K562 (cell line): Measurements from ENCODE around the gene TMEM181. TPM values are rescaled to one million over a fixed set of nuclear protein-coding genes. Genes with fewer than 3 reads are reported as not detected.
A peak's percentile ranks its signal among the peaks of the same experiment; 100 is the strongest.

Experiments
- ATAC-seq: fragments of 200-7000 bp; cut with Tn5 transposase; 3 replicates; pipeline ENCODE4 v1.9.1; 2020; ENCODE audit warnings: moderate library complexity
- BruUV-seq: library from RNA; stranded (reverse); fragments of 400-500 nt; replicated peaks from 2 replicates; lab custom pipeline; 2021; lab: Mats Ljungman, UMichigan
- CTCF ChIA-PET: fragments of 300-600 bp; formaldehyde crosslinking; extraction: SDS; loops from one replicate; lab custom pipeline; 2021; ENCODE audit warnings: low intra/inter-chr PET ratio; lab: Yijun Ruan, JAX
- POLR2A ChIA-PET: fragments of 300-600, 350-650 bp; sonication (Branson Sonifier 250); formaldehyde crosslinking; extraction: SDS; loops from one replicate; lab custom pipeline; 2021; ENCODE audit warnings: antibody characterized with exemption, inconsistent platforms; lab: Yijun Ruan, JAX
- DNase-seq, 4 experiments: peaks; one replicate each; pipeline versions ENCODE4 v3.0.0 to v3.0.0-alpha.2; 2011 to 2018; ENCODE audit warnings: low spot score in 3 of 4, mixed read lengths in 3 of 4; ENCODE audit errors: extremely low read depth in 1 of 4
- FAIRE-seq: peaks from 2 replicates; lab custom pipeline; 2011; peaks lifted over from hg19 to GRCh38; lab: Jason Lieb, UNC
- H2AFZ ChIP-seq: 2 replicates; pipeline ENCODE4 v1.6.0; 2011; ENCODE audit warnings: low read depth, low read length, control low read depth, inconsistent platforms
- H3K27ac ChIP-seq: fragments of 200-600 bp; 3 replicates; pipeline ENCODE4 v1.8.0; 2011; ENCODE audit warnings: low read depth, mild to moderate bottlenecking, control low read depth, inconsistent platforms, low read length, moderate library complexity, mixed read lengths; ENCODE audit errors: extremely low read depth
- H3K27me3 ChIP-seq, 2 experiments: fragments of 300-600 bp in 1 of 2; 2 replicates in 1 of 2; 3 replicates in 1 of 2; pipeline versions ENCODE4 v1.6.0 to v1.8.0; 2011; ENCODE audit warnings: inconsistent platforms in 2 of 2, low read length in 2 of 2, mild to moderate bottlenecking in 1 of 2, mixed read lengths in 1 of 2, moderate library complexity in 1 of 2; ENCODE audit not compliant: control insufficient read depth in 2 of 2, insufficient read depth in 2 of 2
- H3K36me3 ChIP-seq: fragments of 300-600 bp; 3 replicates; pipeline ENCODE4 v1.8.0; 2011; ENCODE audit warnings: mild to moderate bottlenecking, low read length, inconsistent platforms; ENCODE audit not compliant: control insufficient read depth, insufficient read depth
- H3K4me1 ChIP-seq, 2 experiments: fragments of 200-600 bp in 1 of 2; replicated peaks in 1 of 2; 2 replicates in 1 of 2; 3 replicates in 1 of 2; pipeline versions ENCODE4 v1.5.1 to v1.8.0; 2011; ENCODE audit warnings: inconsistent platforms in 2 of 2, low read length in 2 of 2, mild to moderate bottlenecking in 1 of 2, mixed read lengths in 1 of 2, moderate library complexity in 1 of 2; ENCODE audit not compliant: control insufficient read depth in 2 of 2, insufficient read depth in 2 of 2
- H3K4me2 ChIP-seq: 2 replicates; pipeline ENCODE4 v1.6.1; 2011; ENCODE audit warnings: low read length, control low read depth, inconsistent platforms, mixed read lengths; ENCODE audit not compliant: insufficient read depth
- H3K4me3 ChIP-seq: fragments of 200-600 bp; sonication (generic), shearing (Covaris generic); 2 replicates; pipeline ENCODE4 v1.5.1; 2016; ENCODE audit warnings: control low read depth, inconsistent platforms
- H3K79me2 ChIP-seq: fragments of 200-600 bp; 3 replicates; pipeline ENCODE4 v1.8.0; 2011; ENCODE audit warnings: low read length, inconsistent platforms; ENCODE audit not compliant: control insufficient read depth, insufficient read depth
- H3K9ac ChIP-seq, 2 experiments: 2 replicates each; pipeline versions ENCODE4 v1.6.0 to v1.6.1; 2011; ENCODE audit warnings: low read depth in 2 of 2, low read length in 2 of 2, control low read depth in 1 of 2, inconsistent platforms in 1 of 2, mild to moderate bottlenecking in 1 of 2, mixed read lengths in 1 of 2; ENCODE audit not compliant: insufficient read depth in 1 of 2
- H3K9me1 ChIP-seq: one replicate; pipeline ENCODE4 v1.6.0; 2011; ENCODE audit warnings: inconsistent platforms, mild to moderate bottlenecking, low read length, moderate library complexity; ENCODE audit not compliant: control insufficient read depth, insufficient read depth
- H3K9me3 ChIP-seq: replicated peaks from 2 replicates; pipeline ENCODE4 v1.5.1; 2011; ENCODE audit warnings: low read depth, low read length, inconsistent platforms; ENCODE audit not compliant: control insufficient read depth, insufficient read depth
- H4K20me1 ChIP-seq: replicated peaks from 2 replicates; pipeline ENCODE4 v1.6.1; 2011; ENCODE audit warnings: low read length, inconsistent platforms, mixed read lengths; ENCODE audit not compliant: control insufficient read depth, insufficient read depth
- DNMT1 ChIP-seq: fragments of 450-650 bp; IDR thresholded peaks from 2 replicates; pipeline ENCODE4 v1.6.1; 2016; ENCODE audit warnings: antibody characterized with exemption, mild to moderate bottlenecking
- E2F3 ChIP-seq: fragments of 250-450 bp; sonication (Bioruptor Pico); IDR thresholded peaks from 2 replicates; pipeline ENCODE4 v1.4.0; 2020; ENCODE audit warnings: mild to moderate bottlenecking
- E2F4 ChIP-seq: sonication (generic); formaldehyde crosslinking; IDR thresholded peaks from 2 replicates; pipeline ENCODE4 v1.8.0; 2022; ENCODE audit warnings: mild to moderate bottlenecking, low read depth, missing genetic modification reagents
- HMGXB4 ChIP-seq: sonication (generic); formaldehyde crosslinking; IDR thresholded peaks from 2 replicates; pipeline ENCODE4 v1.8.1; 2023; ENCODE audit warnings: mild to moderate bottlenecking, missing genetic modification reagents
- MAFG ChIP-seq: fragments of 450-650 bp; conservative IDR thresholded peaks from 2 replicates; pipeline ENCODE4 v1.6.1; 2016; ENCODE audit warnings: missing genetic modification characterization, missing compliant biosample characterization
- MCM5 ChIP-seq: fragments of 450-650 bp; IDR thresholded peaks from 2 replicates; pipeline ENCODE4 v1.6.1; 2016; ENCODE audit warnings: low read depth
- MCM7 ChIP-seq, 2 experiments: fragments of 450-650 bp; IDR thresholded peaks; 2 replicates each; pipeline ENCODE4 v1.6.1; 2016 to 2018
- MLX ChIP-seq, 2 experiments: fragments of 450-650 bp in 1 of 2; sonication (generic) in 1 of 2; formaldehyde crosslinking; conservative IDR thresholded peaks; 2 replicates each; pipeline versions ENCODE4 v1.4.0 to v1.8.1; 2020 to 2022; ENCODE audit warnings: mild to moderate bottlenecking in 1 of 2, missing genetic modification reagents in 1 of 2
- MTA3 ChIP-seq: fragments of 450-650 bp; formaldehyde crosslinking; IDR thresholded peaks from 2 replicates; pipeline ENCODE4 v1.6.1; 2017; ENCODE audit warnings: mild to moderate bottlenecking, borderline replicate concordance
- NCOA6 ChIP-seq: fragments of 450-650 bp; IDR thresholded peaks from 2 replicates; pipeline ENCODE4 v1.6.1; 2017; ENCODE audit warnings: mild to moderate bottlenecking
- TAF7 ChIP-seq: fragments of 450-650 bp; IDR thresholded peaks from 2 replicates; pipeline ENCODE4 v1.6.1; 2016; ENCODE audit warnings: missing genetic modification characterization, missing compliant biosample characterization
- TRIM28 ChIP-seq: fragments of 450-650 bp; IDR thresholded peaks from 2 replicates; pipeline ENCODE4 v1.6.1; 2017
- ZNF24 ChIP-seq: fragments of 450-650 bp; IDR thresholded peaks from 2 replicates; pipeline ENCODE4 v1.6.1; 2016
- ZNF324 ChIP-seq: fragments of 250-450 bp; sonication (Bioruptor Pico); IDR thresholded peaks from 2 replicates; pipeline ENCODE4 v1.4.0; 2020; ENCODE audit warnings: mild to moderate bottlenecking
- ZNF707 ChIP-seq: fragments of 250-450 bp; sonication (Bioruptor Pico); conservative IDR thresholded peaks from 2 replicates; pipeline ENCODE4 v1.8.0; 2022; ENCODE audit warnings: inconsistent platforms, mild to moderate bottlenecking, moderate library complexity
- WGBS: fragments of 100-300 bp; shearing (Covaris generic); methylation state at CpG from one replicate; pipeline ENCODE4 v1.1.6; 2016; ENCODE audit warnings: low coverage, mixed read lengths; ENCODE audit not compliant: insufficient coverage; ENCODE audit errors: missing lambda C conversion rate; 5-methylcytosine and 5-hydroxymethylcytosine counted together
- in situ Hi-C: fragments of 300-500 bp; cut with MboI; formaldehyde crosslinking; loops from 4 replicates; pipeline ENCODE4 v1.15.0; 2018; ENCODE audit warnings: inconsistent platforms, mixed read lengths
- intact Hi-C: fragments of 100-400 bp; cut with micrococcal nuclease; formaldehyde crosslinking; loops from 2 replicates; pipeline ENCODE4 v1.14.2; 2022
- polyA plus RNA-seq, 8 experiments: library from polyadenylated mRNA; depleted of rRNA in 4 of 8; stranded (reverse) in 5 of 8; unstranded in 3 of 8; fragments of >200 nt; fragmentation: Nextera tagmentation in 2 of 8; fragmentation: Illumina TruSeq in 1 of 8; extraction: Ambion mirVana in 2 of 8; extraction: Trizol in 1 of 8; gene quantifications; 2 replicates each; pipeline versions ENCODE4 v1.2.1 to v1.2.3, GENCODE V29; 2011 to 2014; ENCODE audit warnings: inconsistent platforms in 1 of 8, missing spikeins in 1 of 8
- total RNA-seq, 7 experiments: library from RNA; depleted of rRNA in 6 of 7; stranded (reverse); fragments of >200 nt in 6 of 7; fragmentation: Illumina TruSeq in 2 of 7; extraction: Trizol in 2 of 7; gene quantifications; 2 replicates each; pipeline versions ENCODE4 v1.2.1 to v1.2.3, GENCODE V29; 2011 to 2021; ENCODE audit warnings: low replicate concordance in 1 of 7
- TF ChIP-seq, protein P1 (sequence below): fragments of 450-650 bp; formaldehyde crosslinking; IDR thresholded peaks from 2 replicates; pipeline ENCODE4 v1.4.0; 2020; ENCODE audit warnings: mild to moderate bottlenecking, mixed read lengths
- TF ChIP-seq, protein P2 (sequence below): fragments of 450-650 bp; IDR thresholded peaks from 2 replicates; pipeline ENCODE4 v1.6.1; 2016

Gene TMEM181
- total and polyA plus RNA-seq, 9 of the 15 experiments (the other 6 are each of a cell fraction or from before 2014, with no cell fraction given), result 5.6 to 27.2 (median 19.9) TPM

DNA sequence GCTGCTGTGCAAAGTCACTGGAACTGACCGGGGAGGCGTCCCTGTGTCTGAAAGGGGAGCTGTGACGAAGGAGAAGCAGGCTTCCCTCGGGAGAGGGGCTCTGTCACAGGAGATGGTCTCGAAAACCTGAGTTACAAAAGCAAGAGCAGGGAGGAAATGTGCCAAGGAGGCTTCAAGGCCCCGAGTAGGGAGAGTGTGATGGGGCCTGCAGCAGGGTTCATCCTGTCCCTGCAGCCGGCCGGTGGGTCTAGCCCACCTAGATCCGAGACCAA is 68.0 kb downstream of the TMEM181 start:
- POLR2A ChIA-PET, result interaction anchor here (0.7 to 1.9 kb wide), 4 partner anchors 11 to 47 kb away, joined by 3 to 5 read pairs (median 4); partner anchors contain the start of gene DYNLT1
- H3K9me1 ChIP-seq, result no peaks in the 10 kb centered on the region
- no peak overlapping the region for H3K4me3 ChIP-seq
- CTCF ChIA-PET, result no interaction called here
- no peaks in the 10 kb centered on the region for H3K9me3 ChIP-seq
- in situ Hi-C loops, result no loop called here
- TF ChIP-seq NCOA6 (no peak), E2F3 (no peak), DNMT1 (no peak), MAFG (tag) (no peak), MTA3 (no peak), MCM7 (IDR thresholded peaks at IDR 0.05) (no peak), HMGXB4 (CRISPR knock-in tag) (no peak), ZNF24 (no peak), TAF7 (tag) (no peak), ZNF324 (CRISPR knock-in tag) (no peak), E2F4 (CRISPR knock-in tag) (no peak), ZNF707 (CRISPR knock-in tag) (no peak), TRIM28 (no peak), MLX (CRISPR knock-in tag; conservative IDR thresholded peaks at IDR 0.05) (no peak), MCM5 (no peak)
- TF ChIP-seq, protein P1, sequence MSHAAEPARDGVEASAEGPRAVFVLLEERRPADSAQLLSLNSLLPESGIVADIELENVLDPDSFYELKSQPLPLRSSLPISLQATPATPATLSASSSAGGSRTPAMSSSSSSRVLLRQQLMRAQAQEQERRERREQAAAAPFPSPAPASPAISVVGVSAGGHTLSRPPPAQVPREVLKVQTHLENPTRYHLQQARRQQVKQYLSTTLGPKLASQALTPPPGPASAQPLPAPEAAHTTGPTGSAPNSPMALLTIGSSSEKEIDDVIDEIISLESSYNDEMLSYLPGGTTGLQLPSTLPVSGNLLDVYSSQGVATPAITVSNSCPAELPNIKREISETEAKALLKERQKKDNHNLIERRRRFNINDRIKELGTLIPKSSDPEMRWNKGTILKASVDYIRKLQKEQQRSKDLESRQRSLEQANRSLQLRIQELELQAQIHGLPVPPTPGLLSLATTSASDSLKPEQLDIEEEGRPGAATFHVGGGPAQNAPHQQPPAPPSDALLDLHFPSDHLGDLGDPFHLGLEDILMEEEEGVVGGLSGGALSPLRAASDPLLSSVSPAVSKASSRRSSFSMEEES (CRISPR knock-in tag), result no peak
- TF ChIP-seq, protein P2, sequence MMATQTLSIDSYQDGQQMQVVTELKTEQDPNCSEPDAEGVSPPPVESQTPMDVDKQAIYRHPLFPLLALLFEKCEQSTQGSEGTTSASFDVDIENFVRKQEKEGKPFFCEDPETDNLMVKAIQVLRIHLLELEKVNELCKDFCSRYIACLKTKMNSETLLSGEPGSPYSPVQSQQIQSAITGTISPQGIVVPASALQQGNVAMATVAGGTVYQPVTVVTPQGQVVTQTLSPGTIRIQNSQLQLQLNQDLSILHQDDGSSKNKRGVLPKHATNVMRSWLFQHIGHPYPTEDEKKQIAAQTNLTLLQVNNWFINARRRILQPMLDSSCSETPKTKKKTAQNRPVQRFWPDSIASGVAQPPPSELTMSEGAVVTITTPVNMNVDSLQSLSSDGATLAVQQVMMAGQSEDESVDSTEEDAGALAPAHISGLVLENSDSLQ, result no peak
- H3K4me1 ChIP-seq, result peaks cover 17 to 21% of the 10 kb centered on the region in 2 experiments
- H4K20me1 ChIP-seq, result peaks cover 12% of the 10 kb centered on the region
- ATAC-seq, result no peak
- WGBS, result 93% methylated on average over 9 of the region's 9 CpGs
- FAIRE-seq, result no peak
- H3K27me3 ChIP-seq, result no peaks in the 10 kb centered on the region
- H2AFZ ChIP-seq, result no peak overlapping the region
- peaks cover 89% of the 10 kb centered on the region; the same call in 2 of the 3 replicates for H3K36me3 ChIP-seq
- intact Hi-C loops, result no loop called here
- BruUV-seq, result no TSS peak
- no peak overlapping the region for H3K4me2 ChIP-seq
- peak overlapping the region in 1 of 2 experiments; percentile 37; a peak in 1 of 4 replicates for H3K9ac ChIP-seq
- no peaks in the 10 kb centered on the region for H3K79me2 ChIP-seq
- H3K27ac ChIP-seq, result no peak overlapping the region
- DNase-seq, result no peak
